NCI-H1930 (cell line): ENCODE measurements around the gene P2RY12.

ENCODE experiments used
- DNase-seq, 2 experiments: peaks; one replicate each; lab custom pipeline; 2025; lab: John Stamatoyannopoulos, UW

Gene P2RY12

DNA sequence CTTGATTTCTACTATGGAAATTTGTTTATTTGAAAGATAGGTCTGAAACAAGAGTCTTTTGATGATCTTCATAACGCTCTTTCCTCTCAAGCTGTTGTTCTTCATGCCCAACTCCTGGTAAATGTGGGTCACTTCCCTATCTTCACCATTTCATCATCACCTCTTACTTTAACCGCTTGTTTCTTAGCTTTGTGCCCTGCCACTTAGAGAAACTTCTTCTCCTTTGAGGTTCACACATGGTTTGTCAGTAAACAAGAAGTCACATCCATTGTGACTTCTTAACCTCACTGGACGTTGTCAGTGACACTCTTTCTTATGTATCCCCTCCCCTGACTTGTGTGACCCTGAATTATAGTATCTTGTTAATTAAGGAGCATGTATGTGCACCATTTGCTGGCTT lies 38.3 kb downstream of the P2RY12 start:
- no peak for DNase-seq

DNA sequence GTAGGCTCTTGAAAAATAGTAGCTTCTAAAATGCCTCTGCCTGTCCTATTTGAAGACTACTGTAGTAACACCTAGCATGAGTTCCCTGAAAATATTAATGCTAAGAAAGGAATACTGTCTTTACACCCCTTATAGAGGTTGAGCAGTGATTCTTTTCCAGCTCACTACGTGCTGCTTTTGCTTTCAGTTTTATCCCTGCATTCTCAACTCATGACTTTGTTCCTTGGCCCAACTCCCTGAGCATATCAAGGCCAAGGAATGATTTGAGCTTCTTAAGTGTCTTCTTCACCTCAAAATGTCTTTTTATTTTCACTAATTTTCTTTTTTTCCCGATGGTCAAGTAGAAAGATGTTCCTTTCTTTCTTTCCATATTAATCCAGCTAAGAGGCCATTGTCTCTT lies 38.7 kb downstream of the P2RY12 start:
- no peak for DNase-seq

GRCh38 chr3:151331696-151332095 lies 52.9 kb downstream of the P2RY12 start:
- no peak for DNase-seq

DNA sequence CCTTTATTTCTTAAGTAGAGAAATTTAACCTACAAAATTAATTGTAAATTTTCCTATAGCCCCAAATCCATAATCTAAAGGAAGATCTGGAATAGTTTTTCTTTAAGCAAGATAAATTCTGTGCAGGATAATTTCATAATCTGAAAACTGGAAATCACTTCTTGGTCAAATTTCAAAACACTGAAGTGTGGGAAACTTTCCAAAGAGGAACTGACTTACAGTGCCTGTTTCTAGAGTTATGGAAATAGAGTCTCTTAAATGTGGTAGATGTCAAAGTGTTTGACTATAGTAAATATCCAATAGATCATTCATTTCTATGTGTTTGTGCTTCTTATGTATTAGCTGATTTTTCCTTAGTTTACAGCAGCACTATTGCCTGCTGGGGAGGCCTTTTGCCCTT lies 53.7 kb downstream of the P2RY12 start:
- no peak for DNase-seq

GRCh38 chr3:151330379-151330778 lies 54.2 kb downstream of the P2RY12 start:
- no peak for DNase-seq

GRCh38 chr3:151329363-151329762 lies 55.2 kb downstream of the P2RY12 start, which contains the start of gene P2RY13:
Gene P2RY13, minus strand, starts transcription at chr3:151329549. Its CDS starts 21 bp downstream, at chr3:151329528.
- DNase-seq, result no peak

DNA sequence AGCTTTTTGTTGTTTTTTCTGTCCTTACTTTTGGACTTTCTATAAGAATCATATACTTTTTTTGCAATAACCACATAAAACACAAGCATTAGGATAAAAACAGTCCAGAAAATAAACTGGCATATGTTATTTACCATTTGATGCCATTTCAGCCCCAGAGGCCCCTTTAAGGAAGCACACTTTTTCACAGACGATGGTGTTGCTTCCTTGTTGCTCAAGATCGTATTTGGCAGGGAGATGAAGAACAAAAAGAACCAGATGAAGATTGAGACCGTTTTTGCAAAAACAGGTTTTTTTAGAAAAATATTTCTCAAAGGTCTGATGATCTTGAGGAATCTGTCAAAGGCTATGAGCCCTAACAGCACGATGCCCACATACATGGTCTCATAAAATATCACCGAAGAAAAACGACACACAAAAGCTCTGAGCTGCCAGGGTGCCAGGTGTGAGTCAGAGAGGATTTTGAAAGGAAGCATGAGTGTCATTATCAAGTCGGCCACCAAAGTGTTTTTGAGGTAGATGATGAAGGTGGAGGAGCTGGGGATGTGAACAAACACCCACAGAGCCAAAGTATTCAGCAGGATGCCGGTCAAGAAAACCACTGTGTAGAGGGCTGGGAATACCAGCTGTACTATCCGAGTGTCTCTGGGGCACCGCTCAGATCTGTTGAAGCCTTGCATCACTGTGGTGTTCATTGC lies 56.1 kb downstream of the P2RY12 start:
- no peak for DNase-seq

DNA sequence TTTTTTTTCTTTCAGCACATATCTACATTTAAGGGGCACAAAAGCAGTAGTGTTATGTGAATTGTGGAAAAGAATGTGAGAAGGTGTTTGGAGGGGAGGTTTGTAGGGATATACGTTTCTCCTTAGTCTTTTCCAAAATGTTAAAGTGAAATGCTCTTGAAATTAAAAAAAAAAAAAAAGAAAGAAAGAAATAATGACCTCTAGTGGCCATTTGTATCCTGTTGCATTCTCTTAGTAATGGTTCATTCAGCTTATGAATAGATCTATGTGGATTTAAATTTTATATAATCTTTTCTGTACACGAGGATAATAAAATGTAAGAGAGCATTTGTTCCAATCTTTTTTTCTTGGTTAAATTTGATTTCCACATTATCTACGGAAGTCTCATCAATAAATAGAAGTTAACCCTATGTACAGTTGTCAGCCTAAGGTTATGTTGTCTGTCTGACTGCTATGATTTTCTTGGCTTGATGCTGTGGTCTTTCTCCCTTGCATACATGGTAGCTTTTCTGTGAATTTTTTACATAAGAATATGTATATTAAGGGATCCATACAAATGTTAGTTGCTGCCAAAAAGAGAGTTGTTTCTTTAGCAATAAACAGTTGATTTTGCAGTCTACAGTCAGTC lies 56.9 kb downstream of the P2RY12 start:
- no peak for DNase-seq

- DNase-seq, result no peak
These were observed 62.0 kb downstream of the P2RY12 start for GRCh38 chr3:151322511-151322910.

DNA sequence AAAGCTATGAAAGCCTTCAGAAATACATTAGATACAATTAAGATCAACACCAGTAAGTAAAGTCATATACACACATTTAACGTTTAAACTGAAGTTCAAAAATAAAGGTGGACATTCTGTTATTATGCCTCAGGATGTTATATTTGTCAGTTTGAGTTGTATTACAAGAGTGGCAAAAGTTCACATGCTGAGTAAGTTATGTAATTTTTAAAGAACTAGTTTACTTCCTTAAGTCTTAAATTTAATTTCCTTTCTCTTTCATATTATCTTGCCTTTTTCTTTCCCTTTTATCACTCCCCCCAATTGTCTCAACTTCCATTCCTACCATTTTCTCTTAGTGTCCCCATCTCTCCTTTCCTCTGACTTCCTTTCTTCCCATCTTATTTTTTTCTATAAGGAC lies 63.0 kb downstream of the P2RY12 start:
- DNase-seq, result no peak

- DNase-seq, result no peak
These were observed 64.4 kb downstream of the P2RY12 start for GRCh38 chr3:151320131-151320530.

DNA sequence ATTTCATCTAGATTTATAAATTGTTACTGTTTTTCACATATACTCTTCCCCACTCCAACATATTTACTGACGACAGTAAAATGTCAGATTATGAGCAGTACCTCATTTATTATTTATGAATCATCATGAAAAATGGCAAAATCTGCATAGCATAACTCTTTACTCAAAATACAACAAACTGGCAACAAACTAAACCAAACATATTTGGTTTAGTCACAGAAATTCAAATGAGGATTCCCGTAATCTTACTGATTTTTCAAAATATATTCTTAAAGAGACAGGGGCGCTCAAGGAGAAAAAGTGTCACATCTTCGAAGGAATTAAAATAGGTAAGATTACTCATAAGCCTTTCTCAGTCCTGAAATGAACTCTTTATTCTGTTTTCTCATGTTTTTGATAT lies 64.9 kb downstream of the P2RY12 start:
- no peak for DNase-seq

- DNase-seq, result no peak
These were observed 65.6 kb downstream of the P2RY12 start for GRCh38 chr3:151318991-151319390.

DNA sequence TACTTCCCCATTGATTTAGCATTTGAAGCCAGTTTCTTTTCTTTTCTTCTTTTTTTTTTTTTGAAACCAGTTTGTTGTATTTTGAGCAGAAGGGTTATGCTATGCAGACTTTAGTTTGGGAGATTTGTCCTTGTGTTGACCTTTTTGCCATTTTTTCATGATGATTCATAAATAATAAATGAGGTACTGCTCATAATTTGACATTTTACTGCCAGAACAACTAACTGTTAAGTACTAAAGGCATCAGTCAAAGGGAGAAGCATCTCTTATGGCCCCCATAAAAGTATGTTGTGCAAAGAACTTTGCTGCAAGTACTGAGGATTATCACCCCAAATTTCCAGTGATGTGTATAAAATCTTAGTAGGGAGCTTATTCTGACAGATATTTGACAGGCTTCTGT lies 66.2 kb downstream of the P2RY12 start:
- DNase-seq, result no peak

- DNase-seq, result no peak
These were observed 68.1 kb downstream of the P2RY12 start, which contains the start of gene GPR87 for GRCh38 chr3:151316267-151316991. Gene GPR87, minus strand, starts transcription at chr3:151316820. Its CDS starts 16,720 bp downstream, at chr3:151300100.

DNA sequence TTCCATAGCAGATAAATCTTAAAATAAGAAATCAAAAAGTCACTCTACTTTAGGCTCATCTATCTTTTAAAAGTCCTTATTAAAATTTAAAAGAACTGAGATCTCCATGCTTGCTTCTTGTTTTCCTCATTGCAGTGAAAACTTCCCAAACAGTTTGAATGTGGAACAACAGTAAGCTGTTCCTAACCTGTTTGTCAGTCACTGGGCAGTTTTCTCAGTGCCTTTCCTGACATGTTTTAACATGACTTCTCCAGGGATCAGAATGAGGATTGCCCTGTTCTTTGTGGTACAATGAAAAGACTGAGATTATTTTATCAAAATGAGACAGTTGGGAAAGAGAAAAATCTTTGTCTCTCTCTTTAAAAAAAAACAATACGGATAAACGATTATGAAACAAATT lies 68.7 kb downstream of the P2RY12 start:
- DNase-seq, result no peak

GRCh38 chr3:151315136-151315535 lies 69.4 kb downstream of the P2RY12 start:
- no peak for DNase-seq

GRCh38 chr3:151314593-151314992 lies 70.0 kb downstream of the P2RY12 start:
- no peak for DNase-seq

GRCh38 chr3:151314137-151314536 lies 70.4 kb downstream of the P2RY12 start:
- DNase-seq, result no peak

DNA sequence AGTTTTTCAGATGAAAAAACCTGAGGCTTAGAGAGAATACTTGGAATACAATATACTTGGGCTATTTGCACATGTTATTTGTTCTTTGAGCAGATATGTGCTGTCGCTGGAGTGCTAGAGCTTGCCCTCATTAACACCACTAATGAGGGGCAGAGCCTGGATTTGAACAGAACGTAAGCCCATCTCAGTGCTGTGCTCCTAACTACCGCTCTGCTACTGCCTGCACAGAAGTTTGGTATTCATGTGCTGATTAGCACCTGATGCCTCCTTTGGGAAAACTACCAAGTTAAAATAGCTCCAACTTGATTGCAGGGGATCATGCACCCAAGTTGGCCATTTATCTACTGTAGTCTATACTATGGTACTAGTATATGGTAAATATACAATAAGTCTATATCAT lies 71.6 kb downstream of the P2RY12 start:
- DNase-seq, result no peak

DNA sequence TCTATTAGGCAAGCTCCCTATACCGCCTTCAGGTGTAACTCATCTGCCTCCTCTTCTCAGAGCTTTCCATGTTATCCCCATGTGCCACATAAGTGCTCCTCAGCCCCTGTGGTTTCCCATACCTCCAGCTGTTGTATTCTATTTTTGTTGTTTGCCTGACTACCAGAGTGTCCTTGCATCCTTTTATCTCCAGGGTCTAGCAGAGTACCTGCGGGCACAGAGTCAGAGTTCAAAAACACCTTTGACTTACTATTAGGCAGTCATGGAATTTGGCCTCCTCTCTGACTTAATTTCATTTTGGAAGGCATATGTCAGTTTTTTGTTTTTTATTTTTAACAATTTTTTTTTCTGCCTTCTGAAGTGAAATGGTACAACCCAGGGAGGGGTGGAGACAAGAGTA lies 75.0 kb downstream of the P2RY12 start:
- DNase-seq, result no peak

DNA sequence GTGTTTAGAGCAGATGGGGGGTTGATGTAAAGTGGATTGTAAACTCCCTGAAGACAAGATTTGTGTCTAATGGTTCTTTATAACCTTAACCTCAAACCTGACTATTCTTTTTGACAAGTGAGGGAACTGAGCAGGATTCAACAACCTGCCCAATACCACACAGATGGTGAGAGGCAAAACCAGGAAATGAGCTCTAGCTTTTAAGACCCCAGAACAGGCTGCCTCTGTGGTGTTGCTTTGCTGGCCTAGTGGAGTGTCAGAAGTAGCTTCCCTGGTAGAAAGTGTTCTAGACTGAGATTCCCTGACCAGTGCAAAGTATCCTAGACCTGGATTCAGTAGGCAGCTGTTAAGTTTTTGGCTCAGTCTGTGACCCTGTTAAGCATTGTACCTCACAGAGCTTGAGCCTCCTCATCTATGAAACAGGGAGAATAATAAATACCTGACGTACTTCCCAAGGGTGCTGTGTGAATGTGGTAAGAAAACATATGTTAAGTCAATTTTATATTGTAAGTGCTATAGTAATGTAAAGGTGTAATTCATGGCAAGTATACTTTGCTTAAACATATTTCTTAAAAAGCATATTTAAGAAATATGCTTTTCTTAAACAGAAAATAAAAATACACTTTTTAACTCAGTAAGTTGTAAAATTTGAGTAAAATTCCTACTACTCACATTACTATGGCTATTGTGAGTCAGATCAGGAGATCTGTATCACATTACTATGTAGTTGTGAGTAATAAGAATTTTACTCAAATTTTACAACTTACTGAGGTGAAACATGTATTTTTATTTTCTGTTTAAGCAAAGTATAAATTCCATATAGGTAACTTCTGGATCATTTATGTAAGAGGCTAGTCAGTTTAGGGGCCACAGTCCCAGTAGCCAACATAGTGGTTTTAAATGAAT lies 76.7 kb downstream of the P2RY12 start:
- no peak for DNase-seq
